Sigmoid colon (tissue), 7 donors: ENCODE results near the gene APBB1IP. TPM values are rescaled to one million over a fixed set of nuclear protein-coding genes. Genes with fewer than 3 reads are reported as not detected.

Experiments
- DNase-seq: peaks from one replicate; pipeline ENCODE4 v3.0.0-alpha.2; 2019
- H3K27ac ChIP-seq, 4 donors: fragments of 200-600 bp; sonication (generic); one replicate each; pipeline ENCODE4 v1.5.1; 2016 to 2019; ENCODE audit warnings: mild to moderate bottlenecking in 1 of 4
- H3K27me3 ChIP-seq, 3 donors: fragments of 200-600 bp; sonication (generic); one replicate each; pipeline ENCODE4 v1.5.1; 2019; ENCODE audit warnings: mild to moderate bottlenecking in 1 of 3
- H3K36me3 ChIP-seq, 4 donors: fragments of 200-600 bp; sonication (generic); one replicate each; pipeline ENCODE4 v1.5.1; 2016 to 2019
- H3K4me1 ChIP-seq, 4 donors: fragments of 200-600 bp; sonication (generic); one replicate each; pipeline ENCODE4 v1.5.1; 2017 to 2019
- H3K4me3 ChIP-seq, 4 donors: fragments of 200-600 bp; sonication (generic); one replicate each; pipeline ENCODE4 v1.5.1; 2017 to 2019; ENCODE audit warnings: mild to moderate bottlenecking in 2 of 4, moderate library complexity in 1 of 4
- H3K9me3 ChIP-seq, 4 donors: fragments of 200-600 bp in 3 of 4; sonication (generic) in 3 of 4; one replicate each; pipeline versions ENCODE4 v1.5.1 to v1.6.1; 2013 to 2019
- CTCF ChIP-seq, 4 experiments: fragments of 450-650 bp in 3 of 4; fragments of 200-600 bp in 1 of 4; IDR thresholded peaks; one replicate each; pipeline ENCODE4 v1.5.1; 2016 to 2019; ENCODE audit warnings: antibody characterized with exemption in 4 of 4, mild to moderate bottlenecking in 3 of 4, moderate library complexity in 2 of 4
- EP300 ChIP-seq, 4 donors: sonication (generic); formaldehyde crosslinking; IDR thresholded peaks; one replicate each; pipeline ENCODE4 v1.6.1; 2017; ENCODE audit warnings: antibody characterized with exemption in 4 of 4
- POLR2A ChIP-seq, 2 donors: fragments of 450-650 bp; IDR thresholded peaks; one replicate each; pipeline ENCODE4 v1.6.1; 2016; ENCODE audit warnings: antibody characterized with exemption in 2 of 2, mild to moderate bottlenecking in 2 of 2, moderate library complexity in 2 of 2
- POLR2AphosphoS5 ChIP-seq, 4 donors: sonication (generic); formaldehyde crosslinking; IDR thresholded peaks; one replicate each; pipeline ENCODE4 v1.6.1; 2017; ENCODE audit warnings: antibody characterized with exemption in 4 of 4
- WGBS, 2 donors: extraction: QIAGEN DNeasy Blood & Tissue Kit; methylation state at CpG; one replicate each; pipeline ENCODE4 v1.1.7; 2013; 5-methylcytosine and 5-hydroxymethylcytosine counted together
- intact Hi-C: fragments of 100-400 bp; cut with DNase I; formaldehyde crosslinking; loops from one replicate; pipeline ENCODE4 v1.15.1; 2023
- polyA plus RNA-seq, 3 donors: library from polyadenylated mRNA; stranded (reverse); fragments of 200-250 nt; gene quantifications; one replicate each; pipeline ENCODE4 v1.2.3, GENCODE V29; 2013
- total RNA-seq, 4 donors: library from RNA; depleted of rRNA; stranded (reverse); fragments of >200 nt; gene quantifications; one replicate each; pipeline ENCODE4 v1.1.0, GENCODE V29; 2016
- donor health status: healthy with polysubstance abuse.
- donor health status: Bipolar disorder and iron deficiency.
- donor health status: healthy.

The APBB1IP gene
- total and polyA plus RNA-seq, 7 donors, result 1.4 to 11.4 (median 3.5) TPM

- peaks cover 0 to 5% (median 0%) of the 10 kb centered on the region in 4 donors for H3K9me3 ChIP-seq
- H3K4me3 ChIP-seq, result no peak overlapping the region
- no peak for DNase-seq
- TF ChIP-seq POLR2A (IDR thresholded peaks at IDR 0.05), result no peak
- TF ChIP-seq EP300 (IDR thresholded peaks at IDR 0.05), result no peak
- no peak for TF ChIP-seq POLR2AphosphoS5 (IDR thresholded peaks at IDR 0.05)
- intact Hi-C loops, result no loop called here
- H3K36me3 ChIP-seq, result no peaks in the 10 kb centered on the region
- no peaks in the 10 kb centered on the region for H3K27me3 ChIP-seq
- no peaks in the 10 kb centered on the region for H3K4me1 ChIP-seq
- no peak overlapping the region for H3K27ac ChIP-seq
These were observed 69.3 kb downstream of the APBB1IP start for GRCh38 chr10:26507441-26507840.

- DNase-seq, result no peak
- no peak overlapping the region for H3K4me3 ChIP-seq
- H3K9me3 ChIP-seq, result peaks cover 0 to 7% (median 0%) of the 10 kb centered on the region in 4 donors
- no peaks in the 10 kb centered on the region for H3K4me1 ChIP-seq
- H3K27me3 ChIP-seq, result no peaks in the 10 kb centered on the region
- WGBS, 2 donors, result 86 to 94% methylated on average over 4 of the region's 4 CpGs
- intact Hi-C loops, result no loop called here
- no peak overlapping the region for H3K27ac ChIP-seq
- TF ChIP-seq EP300 (IDR thresholded peaks at IDR 0.05), result no peak
- no peak for TF ChIP-seq POLR2AphosphoS5 (IDR thresholded peaks at IDR 0.05)
- no peak for TF ChIP-seq CTCF (IDR thresholded peaks at IDR 0.05)
- TF ChIP-seq POLR2A (IDR thresholded peaks at IDR 0.05), result no peak
- no peaks in the 10 kb centered on the region for H3K36me3 ChIP-seq
These were observed 69.9 kb downstream of the APBB1IP start for GRCh38 chr10:26508016-26508415.

GRCh38 chr10:26509307-26509706 is 71.2 kb downstream of the APBB1IP start:
- DNase-seq, result no peak
- no peak overlapping the region for H3K4me3 ChIP-seq
- no peaks in the 10 kb centered on the region for H3K36me3 ChIP-seq
- 92 to 96% methylated on average over 1 of the region's 1 CpG for WGBS, 2 donors
- no peaks in the 10 kb centered on the region for H3K27me3 ChIP-seq
- no peak for TF ChIP-seq POLR2AphosphoS5 (IDR thresholded peaks at IDR 0.05)
- TF ChIP-seq CTCF (IDR thresholded peaks at IDR 0.05), result no peak
- TF ChIP-seq POLR2A (IDR thresholded peaks at IDR 0.05), result no peak
- no peak for TF ChIP-seq EP300 (IDR thresholded peaks at IDR 0.05)
- H3K27ac ChIP-seq, result no peak overlapping the region
- H3K9me3 ChIP-seq, result peaks cover 0 to 7% (median 2%) of the 10 kb centered on the region in 4 donors
- no peaks in the 10 kb centered on the region for H3K4me1 ChIP-seq
- intact Hi-C loops, result no loop called here

GRCh38 chr10:26513101-26513500 is 75.0 kb downstream of the APBB1IP start:
- WGBS, 2 donors, result 93% methylated on average over 1 of the region's 1 CpG
- Histone ChIP-seq H3K36me3 (no peaks in the 10 kb centered on the region), H3K27me3 (no peaks in the 10 kb centered on the region), H3K4me1 (no peaks in the 10 kb centered on the region), H3K27ac (no peak overlapping the region), H3K4me3 (no peak overlapping the region), H3K9me3 (peaks cover 0 to 7% (median 2%) of the 10 kb centered on the region in 4 donors)
- TF ChIP-seq EP300 (IDR thresholded peaks at IDR 0.05) (no peak), POLR2AphosphoS5 (IDR thresholded peaks at IDR 0.05) (no peak)
- intact Hi-C loops, result no loop called here
- DNase-seq, result no peak

- intact Hi-C loops, result no loop called here
- 20 to 56% methylated on average over 11 of the region's 11 CpGs for WGBS, 2 donors
These were observed 78.5 kb downstream of the APBB1IP start for GRCh38 chr10:26516540-26517101.

More at GRCh38 chr10:26516540-26517101, 78.5 kb downstream of the APBB1IP start:
- TF ChIP-seq POLR2AphosphoS5 (IDR thresholded peaks at IDR 0.05), result no peak
- TF ChIP-seq EP300 (IDR thresholded peaks at IDR 0.05), result no peak
- TF ChIP-seq POLR2A (IDR thresholded peaks at IDR 0.05), result no peak
- no peak for TF ChIP-seq CTCF (IDR thresholded peaks at IDR 0.05)
- no peak for DNase-seq
- no peak overlapping the region for H3K27ac ChIP-seq
- H3K27me3 ChIP-seq, result no peaks in the 10 kb centered on the region
- no peaks in the 10 kb centered on the region for H3K4me1 ChIP-seq
- no peak overlapping the region for H3K4me3 ChIP-seq
- no peaks in the 10 kb centered on the region for H3K36me3 ChIP-seq
- H3K9me3 ChIP-seq, result peaks cover 0 to 7% (median 2%) of the 10 kb centered on the region in 4 donors
